Omental fat pad (tissue), 4 donors: ENCODE results near the gene OTOP3. TPM values are rescaled to one million over a fixed set of nuclear protein-coding genes. Genes with fewer than 3 reads are reported as not detected.
A peak's percentile ranks its signal among the peaks of the same experiment; 100 is the strongest.
"Not testable (repeated sequence)": the region's sequence is repeated elsewhere in the genome, so short reads cannot be mapped to it uniquely, and the experiment has no call there.

Source experiments
- ATAC-seq: fragments of 150-250 bp; one replicate; pipeline ENCODE4 v1.9.1; 2016; ENCODE audit warnings: mild to moderate bottlenecking, moderate library complexity; ENCODE audit not compliant: low FRiP score
- DNase-seq: peaks from one replicate; pipeline ENCODE4 v3.0.0-alpha.2; 2019; ENCODE audit warnings: low spot score
- total RNA-seq, 4 donors: library from RNA; depleted of rRNA; stranded (reverse); fragments of >200 nt; gene quantifications; one replicate each; pipeline ENCODE4 v1.1.0, GENCODE V29; 2016
- TF ChIP-seq, protein P1 (sequence below), 3 donors: fragments of 450-650 bp; IDR thresholded peaks; one replicate each; pipeline ENCODE4 v1.5.1; 2016 to 2017; ENCODE audit warnings: antibody characterized with exemption in 3 of 3, mild to moderate bottlenecking in 3 of 3, moderate library complexity in 2 of 3

OTOP3 gene
- total RNA-seq, 4 donors from 2014 or later: not detected

DNA sequence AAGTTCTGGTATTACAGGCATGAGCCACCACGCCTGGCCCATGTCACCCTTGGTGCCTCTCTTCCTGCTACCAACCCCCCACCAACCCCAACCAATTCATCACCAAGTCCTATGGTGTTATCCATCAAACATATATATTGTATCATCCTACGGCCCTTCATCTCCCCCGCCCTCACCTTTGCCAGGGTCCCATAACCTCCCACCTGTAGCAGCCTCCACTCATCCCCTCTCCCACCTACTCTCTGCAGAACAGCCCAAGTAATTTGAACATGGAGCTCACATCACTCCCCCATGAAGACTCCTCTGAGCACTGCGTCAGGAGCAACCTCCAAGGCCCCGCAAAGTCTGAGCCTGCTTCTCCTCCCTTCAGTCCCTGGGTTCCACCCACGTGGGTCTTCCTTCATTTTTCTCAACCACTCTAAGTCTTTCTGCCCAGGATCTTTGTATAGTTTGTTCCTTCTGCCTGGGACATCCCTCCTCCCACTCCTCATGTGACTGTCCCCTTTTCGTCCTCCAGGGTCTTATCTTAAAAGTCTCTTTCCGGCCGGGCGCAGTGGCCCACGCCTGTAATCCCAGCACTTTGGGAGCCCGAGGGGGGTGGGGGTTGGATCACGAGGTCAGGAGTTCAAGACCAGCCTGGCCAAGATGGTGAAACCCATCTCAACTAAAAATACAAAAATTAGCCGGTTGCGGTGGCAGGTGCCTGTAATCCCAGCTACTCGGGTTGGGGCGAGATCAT, 43.9 kb downstream of the OTOP3 start:
- no peak for ATAC-seq
- DNase-seq: no peak
- TF ChIP-seq, protein P1, sequence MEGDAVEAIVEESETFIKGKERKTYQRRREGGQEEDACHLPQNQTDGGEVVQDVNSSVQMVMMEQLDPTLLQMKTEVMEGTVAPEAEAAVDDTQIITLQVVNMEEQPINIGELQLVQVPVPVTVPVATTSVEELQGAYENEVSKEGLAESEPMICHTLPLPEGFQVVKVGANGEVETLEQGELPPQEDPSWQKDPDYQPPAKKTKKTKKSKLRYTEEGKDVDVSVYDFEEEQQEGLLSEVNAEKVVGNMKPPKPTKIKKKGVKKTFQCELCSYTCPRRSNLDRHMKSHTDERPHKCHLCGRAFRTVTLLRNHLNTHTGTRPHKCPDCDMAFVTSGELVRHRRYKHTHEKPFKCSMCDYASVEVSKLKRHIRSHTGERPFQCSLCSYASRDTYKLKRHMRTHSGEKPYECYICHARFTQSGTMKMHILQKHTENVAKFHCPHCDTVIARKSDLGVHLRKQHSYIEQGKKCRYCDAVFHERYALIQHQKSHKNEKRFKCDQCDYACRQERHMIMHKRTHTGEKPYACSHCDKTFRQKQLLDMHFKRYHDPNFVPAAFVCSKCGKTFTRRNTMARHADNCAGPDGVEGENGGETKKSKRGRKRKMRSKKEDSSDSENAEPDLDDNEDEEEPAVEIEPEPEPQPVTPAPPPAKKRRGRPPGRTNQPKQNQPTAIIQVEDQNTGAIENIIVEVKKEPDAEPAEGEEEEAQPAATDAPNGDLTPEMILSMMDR (IDR thresholded peaks at IDR 0.05): no peak

- DNase-seq (no peak), ATAC-seq (peak; percentile 25)
- TF ChIP-seq, protein P1 (IDR thresholded peaks at IDR 0.05): no peak
Observed at GRCh38 chr17:74981318-74981978, 45.8 kb downstream of the OTOP3 start.

- TF ChIP-seq, protein P1 (IDR thresholded peaks at IDR 0.05): no peak
- DNase-seq (no peak), ATAC-seq (peak; percentile 84)
Observed at GRCh38 chr17:74981979-74982662, 46.4 kb downstream of the OTOP3 start.

GRCh38 chr17:74982663-74983313, 47.1 kb downstream of the OTOP3 start:
- ATAC-seq, DNase-seq: not testable (repeated sequence)

GRCh38 chr17:74986206-74986576, 50.5 kb downstream of the OTOP3 start:
- TF ChIP-seq, protein P1 (IDR thresholded peaks at IDR 0.05): no peak
- DNase-seq (no peak), ATAC-seq (no peak)

- ATAC-seq (peak; percentile 92), DNase-seq (peak; percentile 93)
- TF ChIP-seq, protein P1 (IDR thresholded peaks at IDR 0.05): no peak
Observed at GRCh38 chr17:74987418-74987908, 51.8 kb downstream of the OTOP3 start, which contains the start of gene CDR2L. TSS of gene CDR2L (plus strand) at chr17:74987632. CDS start at chr17:74988044, 412 bp downstream.
